GM18498 (cell line): ENCODE results near the gene HADHA.

ENCODE experiments used
- ATAC-seq: cut with Tn5 transposase; IDR thresholded peaks from one replicate; pipeline ENCODE4 v1.9.1; 2021; ENCODE audit warnings: mild to moderate bottlenecking, moderate library complexity; ENCODE audit not compliant: unreplicated experiment

Gene HADHA

DNA sequence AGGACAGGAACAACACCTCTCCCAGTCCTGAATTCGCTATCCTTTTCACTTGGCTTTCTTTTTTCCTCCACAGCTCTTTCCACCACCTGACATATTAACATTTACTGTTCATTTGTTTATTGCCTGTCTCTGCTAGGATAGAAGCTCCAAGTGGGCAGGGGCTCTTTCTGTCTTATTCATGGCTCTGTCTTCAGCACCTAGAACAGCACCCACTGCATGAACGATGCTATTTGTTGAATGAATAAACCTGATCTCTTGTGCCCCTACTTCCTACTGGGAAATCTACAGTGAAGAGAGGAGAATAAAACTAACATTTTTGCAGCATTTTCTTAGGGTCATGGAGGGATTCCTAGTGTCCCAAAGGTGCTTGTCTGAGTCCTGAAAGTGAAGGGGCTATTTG lies 95.9 kb downstream of the HADHA start:
- ATAC-seq, result no peak

GRCh38 chr2:26144953-26145680 lies 99.3 kb downstream of the HADHA start:
- ATAC-seq, result no peak

- ATAC-seq, result no peak
These were observed 100.4 kb downstream of the HADHA start for GRCh38 chr2:26144031-26144430.

- ATAC-seq, result no peak
These were observed 103.2 kb downstream of the HADHA start for GRCh38 chr2:26141145-26141769.
